ENCODE results near the gene CREB3L4.
"Not testable (repeated sequence)": the region's sequence is repeated elsewhere in the genome, so short reads cannot be mapped to it uniquely, and the experiment has no call there.

CREB3L4 gene

DNA sequence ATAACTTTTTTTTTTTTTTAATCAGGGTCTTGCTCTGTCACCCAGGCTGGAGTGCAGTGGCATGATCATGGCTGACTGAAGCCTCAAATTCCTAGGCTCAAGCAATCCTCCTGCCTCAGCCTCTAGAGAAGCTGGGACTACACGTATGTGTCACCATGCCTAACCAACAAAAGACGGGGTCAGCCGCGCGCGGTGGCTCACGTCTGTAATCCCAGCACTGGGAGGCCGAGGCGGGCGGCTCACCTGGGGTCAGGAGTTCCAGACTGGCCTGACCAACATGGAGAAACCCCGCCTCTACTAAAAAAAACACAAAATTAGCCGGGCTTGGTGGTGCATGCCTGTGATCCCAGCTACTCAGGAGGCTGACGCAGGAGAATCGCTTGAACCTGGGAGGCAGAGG is 44.8 kb downstream of the CREB3L4 start:
- DNase-seq (ENCODE audit: low read depth, low spot score); H3K4me3 ChIP-seq (ENCODE audit: low read length): not testable (repeated sequence)

DNA sequence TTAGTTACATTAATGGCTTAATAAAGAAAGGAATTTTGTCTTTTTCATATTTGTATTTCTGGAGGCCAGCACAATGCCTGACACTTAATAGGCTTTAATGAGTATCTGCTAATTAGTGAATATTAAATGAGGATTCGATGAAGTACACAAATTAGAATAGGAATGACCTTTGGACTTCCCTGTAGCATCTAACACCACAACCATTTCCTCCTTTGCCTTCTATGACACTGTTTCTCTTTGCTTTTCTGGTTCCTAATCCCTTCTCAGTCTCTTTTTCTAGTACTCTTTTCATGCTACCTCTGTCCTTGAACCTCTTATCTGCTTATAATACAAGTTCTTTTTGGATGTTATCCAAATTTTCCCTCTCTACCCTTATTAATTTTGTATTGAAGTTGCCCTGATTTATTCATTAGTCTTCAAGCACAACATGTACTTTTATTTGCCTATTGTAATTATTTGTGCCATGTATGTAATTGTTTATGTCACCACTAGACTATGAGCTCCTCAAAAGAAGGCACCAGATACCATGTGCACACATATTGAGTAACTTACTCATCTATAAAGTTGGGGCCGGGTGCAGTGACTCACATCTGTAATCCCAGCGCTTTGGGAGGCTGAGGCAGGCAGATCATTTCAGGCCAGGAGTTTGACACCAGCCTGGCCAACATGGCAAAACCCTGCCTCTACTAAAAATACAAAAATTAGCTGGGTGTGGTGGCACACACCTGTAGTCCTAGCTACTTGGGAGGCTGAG is 46.6 kb downstream of the CREB3L4 start:
- H3K4me3 ChIP-seq (ENCODE audit: low read length) = no peak overlapping the region
- no peak for DNase-seq (ENCODE audit: low read depth, low spot score)

DNA sequence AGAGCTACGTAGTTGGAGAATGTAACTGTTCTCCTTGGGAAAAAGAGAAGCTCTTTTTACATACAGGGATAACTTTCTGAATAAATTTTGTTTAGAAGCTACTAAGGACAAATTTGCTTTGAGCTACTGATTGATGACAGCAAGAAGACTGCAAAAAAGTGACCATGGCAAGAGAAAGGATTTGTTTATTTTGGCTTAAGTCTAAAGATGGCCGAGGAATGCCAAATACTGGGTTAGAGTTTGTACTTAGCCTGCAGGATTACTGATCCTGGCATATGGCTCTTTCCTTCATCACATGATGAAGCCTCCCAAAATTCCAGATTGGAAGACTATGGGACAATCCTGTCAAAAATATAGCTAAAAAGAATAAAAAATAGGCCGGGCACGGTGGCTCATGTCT is 51.6 kb downstream of the CREB3L4 start:
- H3K4me3 ChIP-seq (ENCODE audit: low read length) = no peak overlapping the region
- no peak for DNase-seq (ENCODE audit: low read depth, low spot score)

DNA sequence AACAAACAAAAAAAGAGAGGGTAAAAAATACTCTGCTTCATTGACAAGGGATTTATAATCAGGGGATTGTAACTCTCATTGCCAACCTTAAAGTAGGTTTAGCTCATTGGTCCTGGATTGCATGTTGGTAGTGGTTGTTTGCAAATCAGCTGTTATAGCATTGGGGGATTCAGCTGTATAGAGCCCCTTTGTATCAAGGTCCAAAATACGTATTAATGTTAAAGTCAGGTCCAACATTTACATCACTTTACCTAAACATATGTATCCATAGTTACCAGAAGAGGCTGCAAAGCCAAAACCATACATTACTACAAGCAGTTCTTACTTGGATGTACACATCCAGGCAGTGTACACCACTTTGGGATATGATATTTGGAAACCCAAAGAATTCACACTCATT is 52.2 kb downstream of the CREB3L4 start:
- DNase-seq (ENCODE audit: low read depth, low spot score) = no peak
- no peak overlapping the region for H3K4me3 ChIP-seq (ENCODE audit: low read length)
